HL-60/S4 treated with retinoic acid at 250 ng/mL for 4 days and 3 days (cell line): ENCODE measurements around the gene SNED1.

ENCODE experiments used
- in situ Hi-C: fragments of 300-500 bp; cut with MboI; formaldehyde crosslinking; loops from 2 replicates; pipeline ENCODE4 v1.7.0; 2022; ENCODE audit warnings: low sequenced_read_pairs

The SNED1 gene

DNA sequence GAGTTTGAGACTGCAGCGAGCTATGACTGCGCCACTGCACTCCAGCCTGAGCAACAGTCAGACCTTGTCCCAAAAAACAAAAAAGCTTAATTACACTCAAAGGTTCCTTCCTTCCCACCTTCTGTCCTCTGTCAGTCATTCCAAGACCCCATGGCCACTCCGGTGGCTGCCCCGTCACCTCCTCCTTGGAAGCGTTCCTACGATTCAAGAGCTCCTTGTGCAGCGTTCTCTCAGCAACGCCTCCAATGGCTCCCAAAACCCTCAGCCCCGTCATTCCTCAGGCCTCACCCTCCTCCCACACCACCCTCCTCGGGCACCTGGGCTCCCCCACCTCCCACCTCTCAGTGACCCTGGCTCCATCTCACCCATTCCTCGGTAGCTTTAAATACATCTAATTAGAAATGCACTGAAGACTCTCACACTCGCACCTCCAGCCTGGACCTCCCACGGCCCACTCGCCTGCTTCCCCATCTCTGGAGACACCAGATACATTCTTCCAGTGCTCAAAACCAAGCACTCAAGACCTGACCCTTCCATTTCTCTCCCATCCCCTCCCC lies 142.9 kb downstream of the SNED1 start:
- in situ Hi-C loops: no loop called here

GRCh38 chr2:241142063-241142462 lies 143.6 kb downstream of the SNED1 start:
- in situ Hi-C loops: no loop called here

- in situ Hi-C loops: no loop called here
Observed at GRCh38 chr2:241142593-241142992, 144.2 kb downstream of the SNED1 start.
